ENCODE measurements around the gene DYNC2I2. TPM values are rescaled to one million over a fixed set of nuclear protein-coding genes. Genes with fewer than 3 reads are reported as not detected.
"Not testable (repeated sequence)": the region's sequence is repeated elsewhere in the genome, so short reads cannot be mapped to it uniquely, and the experiment has no call there.

Gene DYNC2I2
- total RNA-seq, 1 experiment from 2014 or later: 58.3 TPM

DNA sequence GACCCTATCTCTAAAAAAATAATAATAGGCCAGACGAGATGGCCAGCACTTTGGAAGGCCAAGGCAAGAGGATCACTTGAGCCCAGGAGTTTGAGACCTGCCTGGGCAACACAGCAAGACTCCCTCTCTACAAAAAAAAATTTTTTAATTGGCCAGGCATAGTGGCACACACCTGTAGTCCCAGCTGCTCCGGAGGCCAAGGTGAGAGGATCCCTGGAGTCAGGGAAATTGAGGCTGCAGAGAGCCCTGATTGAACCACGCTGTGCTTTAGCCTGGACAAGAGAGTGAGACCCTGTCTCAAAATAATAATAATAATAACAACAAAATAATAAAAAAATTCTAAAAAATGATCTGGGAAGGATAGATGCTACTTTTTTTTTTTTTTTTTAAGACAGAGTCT, 1.1 kb upstream of the DYNC2I2 start:
- Histone ChIP-seq H3K4me1 (no peaks in the 10 kb centered on the region), H3K36me3 (no peaks in the 10 kb centered on the region), H3K27ac (no peak overlapping the region), H3K4me3 (no peak overlapping the region), H3K27me3 (no peaks in the 10 kb centered on the region), H3K9me3 (replicated peaks) (no peaks in the 10 kb centered on the region)
- no peak for DNase-seq

- DNase-seq: no peak
- Histone ChIP-seq H3K4me3 (peak overlapping the region; percentile 65), H3K9me3 (replicated peaks) (no peaks in the 10 kb centered on the region)
Measured at GRCh38 chr9:128657344-128657704, 677 bp upstream of the DYNC2I2 start.

DNA sequence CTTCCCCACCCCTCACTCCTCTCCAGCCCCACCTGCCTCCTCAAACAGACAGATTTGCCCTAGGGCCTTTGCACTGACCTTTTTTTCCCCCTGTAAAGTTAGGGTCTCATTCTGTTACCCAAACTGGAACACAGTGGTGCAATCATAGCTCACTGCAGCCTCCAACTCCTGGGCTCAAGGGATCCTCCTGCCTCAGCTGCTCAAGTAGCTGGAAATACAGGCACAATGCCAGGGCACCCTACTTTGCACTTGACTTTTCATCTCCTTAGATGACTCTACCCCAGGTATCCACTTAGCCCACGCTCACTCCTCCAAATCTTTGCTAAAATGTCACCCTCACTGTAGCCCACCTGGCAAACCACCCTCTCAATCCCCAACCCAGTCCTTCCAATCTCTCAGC, 2.2 kb downstream of the DYNC2I2 start:
- no peaks in the 10 kb centered on the region for H3K36me3 ChIP-seq
- H3K9me3 ChIP-seq (replicated peaks): no peaks in the 10 kb centered on the region
- no peak overlapping the region for H3K4me3 ChIP-seq
- no peak for DNase-seq
- no peak overlapping the region for H3K27ac ChIP-seq
- H3K27me3 ChIP-seq: no peaks in the 10 kb centered on the region
- H3K4me1 ChIP-seq: no peaks in the 10 kb centered on the region

More at GRCh38 chr9:128657344-128657704, 677 bp upstream of the DYNC2I2 start:
- H3K36me3 ChIP-seq: no peaks in the 10 kb centered on the region
- no peaks in the 10 kb centered on the region for H3K4me1 ChIP-seq
- H3K27me3 ChIP-seq: no peaks in the 10 kb centered on the region
- H3K27ac ChIP-seq: peak overlapping the region; percentile 100

DNA sequence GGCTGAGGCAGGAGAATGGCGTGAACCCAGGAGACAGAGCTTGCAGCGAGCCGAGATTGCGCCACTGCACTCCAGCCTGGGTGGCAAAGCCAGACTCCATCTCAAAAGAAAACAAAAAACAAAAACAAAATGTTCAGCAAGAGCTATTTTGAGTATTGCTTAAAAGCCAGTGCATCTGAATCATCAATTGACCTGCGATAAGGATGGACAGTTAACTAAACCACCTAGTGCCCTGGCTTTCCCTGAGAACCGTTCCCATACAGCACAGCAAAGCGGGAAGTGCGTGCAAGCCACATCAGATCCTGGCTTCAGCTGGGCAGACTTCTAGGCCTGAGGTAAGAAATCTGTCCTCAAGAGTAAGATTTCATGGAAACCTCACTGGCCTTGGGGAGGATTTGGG, 2.7 kb downstream of the DYNC2I2 start:
- no peak for DNase-seq
- H3K9me3 ChIP-seq (replicated peaks): no peaks in the 10 kb centered on the region
- no peaks in the 10 kb centered on the region for H3K27me3 ChIP-seq

DNA sequence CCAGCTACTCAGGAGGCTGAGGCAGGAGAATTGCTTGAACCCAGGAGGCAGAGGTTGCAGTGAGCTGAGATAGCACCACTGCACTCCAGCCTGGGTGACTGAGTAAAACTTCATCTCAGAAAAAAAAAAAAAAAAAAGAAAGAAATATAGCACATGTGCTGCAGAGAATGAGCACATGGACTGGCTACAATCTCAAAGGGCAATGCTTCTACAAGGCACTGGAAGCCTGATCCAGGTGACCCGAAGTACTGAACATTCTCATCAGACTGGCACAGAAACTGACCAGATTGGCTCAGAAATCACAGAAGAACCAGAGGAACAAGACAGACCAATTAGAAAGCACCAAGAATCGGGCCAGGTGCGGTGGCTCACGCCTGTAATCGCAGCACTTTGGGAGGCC, 4.8 kb downstream of the DYNC2I2 start:
- no peaks in the 10 kb centered on the region for H3K9me3 ChIP-seq (replicated peaks)
- H3K27ac ChIP-seq: no peak overlapping the region
- H3K36me3 ChIP-seq: no peaks in the 10 kb centered on the region
- H3K27me3 ChIP-seq: no peaks in the 10 kb centered on the region
- H3K4me3 ChIP-seq: no peak overlapping the region
- DNase-seq: no peak
- H3K4me1 ChIP-seq: no peaks in the 10 kb centered on the region

More for the DNA sequence above, 2.7 kb downstream of the DYNC2I2 start:
- H3K4me3 ChIP-seq: no peak overlapping the region
- no peaks in the 10 kb centered on the region for H3K4me1 ChIP-seq
- no peaks in the 10 kb centered on the region for H3K36me3 ChIP-seq
- no peak overlapping the region for H3K27ac ChIP-seq

DNA sequence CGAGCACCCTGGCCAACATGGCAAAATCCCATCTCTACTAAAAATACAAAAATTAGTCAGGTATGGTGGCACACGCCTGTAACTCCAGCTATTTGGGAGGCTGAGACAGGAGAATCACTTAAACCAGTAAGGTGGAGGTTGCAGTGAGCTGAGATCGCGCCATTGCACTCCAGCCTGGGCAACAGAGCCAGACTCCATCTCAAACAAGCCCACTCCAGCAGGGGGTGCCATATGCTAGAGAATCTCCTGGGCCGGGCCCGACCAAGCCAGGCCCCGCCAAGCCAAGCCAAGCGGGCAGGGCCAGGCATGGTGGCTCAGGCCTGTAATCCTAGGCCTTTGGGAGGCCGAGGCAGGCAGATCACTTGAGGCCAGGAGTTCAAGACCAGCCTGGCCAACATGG, 8.4 kb downstream of the DYNC2I2 start:
- H3K4me3 ChIP-seq; H3K27ac ChIP-seq; H3K27me3 ChIP-seq; H3K36me3 ChIP-seq; H3K4me1 ChIP-seq; H3K9me3 ChIP-seq (replicated peaks): not testable (repeated sequence)
- peak; percentile 55 to 64 for DNase-seq

- no peak overlapping the region for H3K27ac ChIP-seq
- no peaks in the 10 kb centered on the region for H3K4me1 ChIP-seq
- H3K27me3 ChIP-seq: no peaks in the 10 kb centered on the region
- no peak overlapping the region for H3K4me3 ChIP-seq
- no peaks in the 10 kb centered on the region for H3K9me3 ChIP-seq (replicated peaks)
- DNase-seq: no peak
- H3K36me3 ChIP-seq: peaks cover 7% of the 10 kb centered on the region
Measured at GRCh38 chr9:128643519-128644300, 12.9 kb downstream of the DYNC2I2 start.

GRCh38 chr9:128642675-128643245, 13.9 kb downstream of the DYNC2I2 start:
- no peak overlapping the region for H3K27ac ChIP-seq
- H3K36me3 ChIP-seq: peaks cover 10% of the 10 kb centered on the region
- H3K9me3 ChIP-seq (replicated peaks): no peaks in the 10 kb centered on the region
- no peak for DNase-seq
- H3K4me3 ChIP-seq: no peak overlapping the region
- no peaks in the 10 kb centered on the region for H3K4me1 ChIP-seq
- H3K27me3 ChIP-seq: no peaks in the 10 kb centered on the region

DNA sequence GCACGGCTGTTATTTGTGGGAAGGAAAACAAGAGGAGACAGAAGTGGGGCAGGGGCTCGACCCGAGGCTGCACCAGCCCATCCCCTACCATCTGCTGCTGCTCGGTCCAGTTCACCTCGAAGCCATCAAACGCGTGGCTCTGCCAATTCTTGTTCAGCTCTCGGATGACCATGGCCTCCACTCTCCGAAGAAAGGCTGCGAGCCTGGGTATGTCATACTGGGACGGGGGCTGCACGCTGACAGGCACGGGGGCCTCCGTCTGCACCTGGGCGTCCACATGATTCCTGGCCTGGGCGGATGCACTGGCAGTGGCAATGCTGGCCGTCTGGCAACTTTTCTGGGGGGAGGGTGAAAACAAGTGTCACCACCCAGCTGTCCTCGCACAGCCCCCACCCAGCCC, 16.0 kb downstream of the DYNC2I2 start:
- no peak overlapping the region for H3K4me3 ChIP-seq
- no peak overlapping the region for H3K27ac ChIP-seq
- peaks cover 13% of the 10 kb centered on the region for H3K4me1 ChIP-seq
- peaks cover 10% of the 10 kb centered on the region for H3K36me3 ChIP-seq
- H3K27me3 ChIP-seq: no peaks in the 10 kb centered on the region
- DNase-seq: no peak
- H3K9me3 ChIP-seq (replicated peaks): no peaks in the 10 kb centered on the region

DNA sequence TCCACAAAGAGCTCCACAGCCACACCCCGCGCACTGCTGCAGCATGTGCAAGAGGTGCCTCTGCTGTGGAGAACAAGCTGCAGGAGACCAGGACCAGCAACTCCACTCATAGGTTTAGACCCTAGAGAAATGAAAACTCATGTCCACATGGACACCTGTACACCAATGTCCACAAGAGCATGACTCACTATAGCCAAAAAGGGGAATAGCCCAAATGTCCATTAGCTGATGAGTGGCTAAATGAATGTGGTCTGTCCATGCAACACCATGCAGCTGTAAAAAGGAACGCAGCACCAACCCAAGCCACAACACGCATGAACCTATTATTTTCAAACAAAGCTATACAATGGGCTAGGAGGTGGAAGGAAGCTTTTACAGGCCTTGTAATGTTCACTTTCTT, 18.1 kb downstream of the DYNC2I2 start:
- no peak for DNase-seq
- Histone ChIP-seq H3K27ac (no peak overlapping the region), H3K4me3 (no peak overlapping the region), H3K27me3 (no peaks in the 10 kb centered on the region), H3K4me1 (peaks cover 18% of the 10 kb centered on the region), H3K9me3 (replicated peaks) (no peaks in the 10 kb centered on the region), H3K36me3 (peaks cover 10% of the 10 kb centered on the region)

DNA sequence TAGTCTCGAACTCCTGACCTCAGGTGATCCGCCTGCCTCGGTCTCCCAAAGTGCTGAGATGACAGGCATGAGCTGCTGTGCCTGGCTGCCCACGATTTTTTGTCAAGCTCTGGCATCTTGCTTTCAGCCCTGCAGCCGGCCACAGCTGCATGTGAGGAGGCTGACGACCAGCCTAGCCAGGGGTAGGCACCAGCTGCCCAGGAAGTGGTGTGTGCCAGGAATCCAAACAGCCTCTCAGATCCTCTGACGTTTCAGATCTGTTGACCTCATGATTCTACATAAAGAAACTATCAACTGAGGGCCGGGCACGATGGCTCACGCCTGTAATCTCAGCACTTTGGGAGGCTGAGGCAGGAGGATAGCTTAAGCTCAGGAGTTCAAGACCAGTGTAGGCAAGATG, 19.0 kb downstream of the DYNC2I2 start:
- Histone ChIP-seq H3K27me3 (no peaks in the 10 kb centered on the region), H3K4me3 (no peak overlapping the region), H3K27ac (peak overlapping the region; percentile 15; the same call in 1 of the 2 replicates), H3K4me1 (peaks cover 18% of the 10 kb centered on the region), H3K9me3 (replicated peaks) (no peaks in the 10 kb centered on the region), H3K36me3 (peaks cover 17% of the 10 kb centered on the region)
- peak; percentile 42 to 52 for DNase-seq

DNA sequence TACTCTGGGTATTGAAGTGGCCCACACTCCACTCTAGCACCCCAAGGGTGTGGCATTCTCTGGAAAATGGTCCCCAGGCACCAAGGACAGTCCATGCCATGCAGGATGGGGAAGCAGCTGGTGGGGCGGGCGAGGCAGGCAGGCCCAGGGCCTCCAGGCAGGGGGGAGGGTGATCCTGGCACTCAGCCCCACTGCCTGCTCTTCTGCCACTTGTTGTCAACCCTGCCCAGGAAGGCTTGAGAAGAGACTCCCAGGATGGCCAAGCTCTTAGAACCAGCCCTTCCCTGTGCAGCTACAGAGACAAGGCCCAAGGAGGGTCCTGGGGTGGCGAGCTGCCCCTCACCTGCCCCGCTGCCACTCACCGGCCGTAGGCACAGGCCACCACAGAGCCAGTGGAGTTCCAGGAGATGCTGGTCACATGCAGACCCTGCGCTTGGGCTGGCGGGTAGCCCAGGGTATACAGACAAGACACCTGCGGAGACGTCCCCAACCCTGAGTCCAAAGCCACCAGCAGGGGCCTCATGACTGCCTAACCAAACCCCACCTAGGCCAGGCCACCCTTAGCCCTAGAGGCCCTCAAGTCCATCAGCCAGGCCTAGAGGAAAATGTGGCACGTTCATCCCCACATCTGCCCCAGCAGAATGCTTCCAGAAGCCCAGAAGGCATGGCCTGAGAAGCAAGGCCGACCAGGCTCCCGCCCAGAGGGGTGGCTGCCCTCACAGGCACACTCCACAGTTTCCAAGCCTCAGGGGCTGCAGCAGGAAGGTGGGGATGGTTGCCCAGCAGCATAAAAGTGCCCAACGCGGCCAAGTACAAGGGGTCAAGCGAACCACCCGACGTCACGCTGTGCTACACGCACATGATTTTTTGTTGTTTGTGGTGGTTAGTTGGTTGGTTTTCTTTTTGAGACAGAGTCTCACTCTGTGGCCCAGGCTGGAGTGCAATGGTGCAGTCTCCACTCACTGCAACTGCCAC, 19.8 kb downstream of the DYNC2I2 start:
- Histone ChIP-seq H3K27ac (peak overlapping the region; percentile 95), H3K27me3 (no peaks in the 10 kb centered on the region), H3K9me3 (replicated peaks) (no peaks in the 10 kb centered on the region), H3K36me3 (peaks cover 25% of the 10 kb centered on the region), H3K4me1 (peaks cover 18% of the 10 kb centered on the region), H3K4me3 (no peak overlapping the region)
- DNase-seq: no peak

DNA sequence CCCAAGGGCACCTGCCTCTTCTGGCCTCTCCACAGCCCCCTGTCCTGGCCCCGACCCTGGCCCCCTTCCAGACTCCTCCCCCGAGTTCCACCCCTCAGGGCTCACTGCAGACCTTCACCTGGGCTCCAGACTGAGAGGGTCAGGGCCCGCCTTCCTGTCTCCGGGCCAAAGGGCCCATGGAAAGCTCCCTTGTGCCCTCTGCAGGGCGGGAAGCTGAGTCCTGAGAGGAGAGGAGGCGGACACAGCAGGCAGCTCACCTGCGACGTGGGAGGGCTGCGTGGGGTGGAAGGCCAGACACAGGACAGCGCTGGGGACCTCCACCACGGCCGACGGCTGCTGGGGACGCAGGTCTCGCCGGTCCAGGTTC, 20.6 kb downstream of the DYNC2I2 start:
- DNase-seq: peak; percentile 53 to 63
- Histone ChIP-seq H3K4me1 (peaks cover 18% of the 10 kb centered on the region), H3K27me3 (no peaks in the 10 kb centered on the region), H3K9me3 (replicated peaks) (no peaks in the 10 kb centered on the region), H3K27ac (peak overlapping the region; percentile 95), H3K4me3 (peak overlapping the region; percentile 27), H3K36me3 (peaks cover 30% of the 10 kb centered on the region)

DNA sequence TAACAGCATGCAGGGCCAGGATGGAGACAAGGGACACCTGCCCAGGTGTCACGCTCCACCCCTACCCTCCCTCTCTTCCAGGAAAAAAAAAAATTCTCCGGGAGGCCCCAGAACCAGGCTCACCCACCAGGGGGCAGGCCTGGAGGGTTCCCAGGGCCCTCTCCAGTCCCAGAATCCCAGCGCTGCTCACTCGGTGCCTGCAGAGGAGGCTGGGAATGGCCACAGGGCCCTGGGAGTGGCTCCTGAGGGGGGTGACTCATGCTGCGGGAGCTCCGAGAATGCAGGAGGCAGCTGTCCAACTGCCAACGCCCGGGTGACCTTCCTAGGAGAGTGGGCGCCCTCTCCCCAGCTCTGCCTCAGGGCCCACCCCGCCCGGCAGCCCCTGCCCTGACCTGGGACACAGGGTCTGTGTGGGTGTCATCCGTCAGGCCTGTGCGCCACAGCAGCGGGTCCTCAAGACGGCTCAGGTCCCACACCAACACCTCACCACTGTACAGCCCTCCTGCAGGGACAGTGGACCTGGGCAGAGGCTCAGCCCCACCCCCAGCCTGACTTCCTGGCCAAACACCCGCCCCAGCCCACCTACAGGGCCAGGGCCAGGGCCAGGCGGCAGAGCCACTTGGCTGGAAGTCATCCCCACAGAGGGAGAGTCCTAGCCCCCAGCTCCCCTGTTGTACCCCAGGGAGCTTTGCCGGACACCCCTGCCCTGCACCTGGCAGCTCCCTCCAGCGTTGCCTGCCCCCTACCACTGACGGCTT, 21.2 kb downstream of the DYNC2I2 start:
- Histone ChIP-seq H3K4me1 (peaks cover 18% of the 10 kb centered on the region), H3K9me3 (replicated peaks) (no peaks in the 10 kb centered on the region), H3K27ac (peak overlapping the region; percentile 95), H3K36me3 (peaks cover 34% of the 10 kb centered on the region), H3K4me3 (peak overlapping the region; percentile 27), H3K27me3 (no peaks in the 10 kb centered on the region)
- DNase-seq: peak; percentile 99

Measured in SJCRH30 (cell line).